Suprapubic skin (tissue), 4 donors: ENCODE results near the gene TRNT1.

Experiments used
- POLR2A ChIP-seq, 2 donors: fragments of 450-650 bp; IDR thresholded peaks; one replicate each; pipeline ENCODE4 v1.6.1; 2017; ENCODE audit warnings: antibody characterized with exemption in 2 of 2, mild to moderate bottlenecking in 2 of 2, moderate library complexity in 2 of 2
- POLR2AphosphoS5 ChIP-seq, 3 donors: sonication (generic); formaldehyde crosslinking; IDR thresholded peaks; one replicate each; pipeline ENCODE4 v1.6.1; 2017; ENCODE audit warnings: antibody characterized with exemption in 3 of 3
- TF ChIP-seq, protein P1 (sequence below), 2 donors: fragments of 200-600 bp in 1 of 2; fragments of 450-650 bp in 1 of 2; sonication (generic) in 1 of 2; IDR thresholded peaks; one replicate each; pipeline ENCODE4 v1.5.1; 2016 to 2019; ENCODE audit warnings: antibody characterized with exemption in 2 of 2, mild to moderate bottlenecking in 1 of 2, moderate library complexity in 1 of 2

DNA sequence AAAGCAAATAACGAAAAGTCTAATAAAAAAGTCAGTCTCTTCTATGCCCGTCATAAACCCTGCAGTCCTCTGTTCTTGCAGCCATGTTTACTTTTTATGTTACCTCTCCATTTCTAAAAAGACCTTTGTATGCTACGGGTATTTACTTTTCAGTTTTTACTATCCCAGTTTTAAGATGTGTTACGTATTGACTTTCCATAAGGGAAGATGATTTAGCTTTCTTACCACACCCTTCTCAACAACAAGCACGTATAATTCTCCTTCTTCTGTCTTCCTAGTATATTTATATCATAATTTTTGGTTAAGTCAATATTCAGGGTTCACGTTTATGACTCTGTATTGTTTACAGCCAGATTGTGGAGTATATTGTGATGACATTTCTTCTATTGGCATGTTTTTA is 10.8 kb downstream of the TRNT1 start:
- TF ChIP-seq, protein P1, sequence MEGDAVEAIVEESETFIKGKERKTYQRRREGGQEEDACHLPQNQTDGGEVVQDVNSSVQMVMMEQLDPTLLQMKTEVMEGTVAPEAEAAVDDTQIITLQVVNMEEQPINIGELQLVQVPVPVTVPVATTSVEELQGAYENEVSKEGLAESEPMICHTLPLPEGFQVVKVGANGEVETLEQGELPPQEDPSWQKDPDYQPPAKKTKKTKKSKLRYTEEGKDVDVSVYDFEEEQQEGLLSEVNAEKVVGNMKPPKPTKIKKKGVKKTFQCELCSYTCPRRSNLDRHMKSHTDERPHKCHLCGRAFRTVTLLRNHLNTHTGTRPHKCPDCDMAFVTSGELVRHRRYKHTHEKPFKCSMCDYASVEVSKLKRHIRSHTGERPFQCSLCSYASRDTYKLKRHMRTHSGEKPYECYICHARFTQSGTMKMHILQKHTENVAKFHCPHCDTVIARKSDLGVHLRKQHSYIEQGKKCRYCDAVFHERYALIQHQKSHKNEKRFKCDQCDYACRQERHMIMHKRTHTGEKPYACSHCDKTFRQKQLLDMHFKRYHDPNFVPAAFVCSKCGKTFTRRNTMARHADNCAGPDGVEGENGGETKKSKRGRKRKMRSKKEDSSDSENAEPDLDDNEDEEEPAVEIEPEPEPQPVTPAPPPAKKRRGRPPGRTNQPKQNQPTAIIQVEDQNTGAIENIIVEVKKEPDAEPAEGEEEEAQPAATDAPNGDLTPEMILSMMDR (IDR thresholded peaks at IDR 0.05), result no peak
- no peak for TF ChIP-seq POLR2A (IDR thresholded peaks at IDR 0.05)
- TF ChIP-seq POLR2AphosphoS5 (IDR thresholded peaks at IDR 0.05), result no peak
